Mucosa of descending colon (tissue), 3 donors: ENCODE results near the gene ZDHHC15. TPM values are rescaled to one million over a fixed set of nuclear protein-coding genes. Genes with fewer than 3 reads are reported as not detected.

Source experiments
- ATAC-seq: fragments of 200-7000 bp; cut with Tn5 transposase; one replicate; pipeline ENCODE4 v1.9.1; 2020; ENCODE audit warnings: mild to moderate bottlenecking, moderate library complexity
- DNase-seq, 3 donors: peaks; one replicate each; pipeline ENCODE4 v3.0.0-alpha.2; 2020
- H3K36me3 ChIP-seq: fragments of 200-600 bp; one replicate; pipeline ENCODE4 v1.8.0; 2021; ENCODE audit warnings: low read depth, mild to moderate bottlenecking
- H3K4me1 ChIP-seq: fragments of 200-600 bp; one replicate; pipeline ENCODE4 v1.8.0; 2021; ENCODE audit warnings: low read depth, mild to moderate bottlenecking
- H3K4me3 ChIP-seq: fragments of 200-600 bp; one replicate; pipeline ENCODE4 v1.8.0; 2021; ENCODE audit warnings: mild to moderate bottlenecking
- H3K9me3 ChIP-seq: fragments of 200-600 bp; one replicate; pipeline ENCODE4 v1.8.0; 2021; ENCODE audit warnings: mild to moderate bottlenecking
- CTCF ChIP-seq: fragments of 200-600 bp; IDR thresholded peaks from one replicate; pipeline ENCODE4 v1.8.0; 2022; ENCODE audit warnings: antibody characterized with exemption, mild to moderate bottlenecking
- intact Hi-C, 2 donors: fragments of 100-400 bp; cut with DNase I in 1 of 2; cut with micrococcal nuclease in 1 of 2; formaldehyde crosslinking; loops; one replicate each; pipeline versions ENCODE4 v1.11.0 to v1.11.1; 2022; cut with DNase I, micrococcal nuclease
- total RNA-seq, 3 donors: library from RNA; stranded (reverse); fragmentation: NEBNext Ultra II Directional in 2 of 3; extraction: Animal tissue kit (Norgen Biotek cat#: 25700) in 2 of 3; gene quantifications; one replicate each; pipeline versions ENCODE4 v1.2.1 to v1.2.4, GENCODE V29; 2021 to 2023
- donor health status: DM: no; HTN: no; CAD: no; lungs with moderate emphysema.
- donor health status: DM: no; HTN: no; CAD: no.
- donor health status: DM: no; HTN: yes; CAD: no.

Gene ZDHHC15
- total RNA-seq, 3 donors from 2014 or later = 0.23 to 1.9 (median 0.48) TPM

- intact Hi-C loops = no loop called here
- no peaks in the 10 kb centered on the region for H3K36me3 ChIP-seq
- H3K9me3 ChIP-seq = peaks cover 19% of the 10 kb centered on the region
- no peak for TF ChIP-seq CTCF
- DNase-seq (peak in 1 of 3 donors; percentile 36), ATAC-seq (no peak)
- no peaks in the 10 kb centered on the region for H3K4me1 ChIP-seq
- no peak overlapping the region for H3K4me3 ChIP-seq
These were observed 195.2 kb downstream of the ZDHHC15 start for GRCh38 chrX:75327607-75328006.

Other genes starting within 250 kb of the ZDHHC15 start
- 10 to 100 TPM; 10.4 to 17.3 (median 13.8) TPM for gene UPRT, start 249.0 kb downstream of the ZDHHC15 start, total RNA-seq